ENCODE data around the gene KCNJ3.

GRCh38 chr2:154688373-154688772 lies 10.1 kb upstream of the KCNJ3 start:
- TF ChIP-seq POLR2A (IDR thresholded peaks at IDR 0.05) (no peak), POLR2AphosphoS5 (IDR thresholded peaks at IDR 0.05) (no peak), EP300 (IDR thresholded peaks at IDR 0.05; ENCODE audit: low read depth) (no peak), CTCF (IDR thresholded peaks at IDR 0.05) (no peak)

Measured in transverse colon (tissue), 4 donors.